GM12892 (cell line): ENCODE measurements around the gene FBXO8.
A peak's percentile ranks its signal among the peaks of the same experiment; 100 is the strongest.

Experiments
- DNase-seq: peaks from one replicate; pipeline ENCODE4 v3.0.0; 2011; ENCODE audit not compliant: insufficient read length
- FAIRE-seq: peaks from 2 replicates; lab custom pipeline; 2011; peaks lifted over from hg19 to GRCh38; lab: Jason Lieb, UNC
- POLR2A ChIP-seq: IDR thresholded peaks from 2 replicates; pipeline ENCODE4 v1.6.1; 2011; ENCODE audit warnings: low read depth, low read length, control low read depth
- POLR2AphosphoS5 ChIP-seq: IDR thresholded peaks from 2 replicates; pipeline ENCODE4 v1.6.1; 2011; ENCODE audit warnings: low read depth, low read length, control low read depth
- TAF1 ChIP-seq: IDR thresholded peaks from 2 replicates; pipeline ENCODE4 v1.6.1; 2011; ENCODE audit warnings: low read depth, mild to moderate bottlenecking, control low read depth, low read length, borderline replicate concordance

The FBXO8 gene

GRCh38 chr4:174230148-174230547 is 53.3 kb downstream of the FBXO8 start:
- DNase-seq (no peak), FAIRE-seq (no peak)
- TF ChIP-seq POLR2AphosphoS5 (no peak), TAF1 (no peak), POLR2A (no peak)

GRCh38 chr4:174228988-174229387 is 54.5 kb downstream of the FBXO8 start:
- TF ChIP-seq POLR2A: no peak

DNA sequence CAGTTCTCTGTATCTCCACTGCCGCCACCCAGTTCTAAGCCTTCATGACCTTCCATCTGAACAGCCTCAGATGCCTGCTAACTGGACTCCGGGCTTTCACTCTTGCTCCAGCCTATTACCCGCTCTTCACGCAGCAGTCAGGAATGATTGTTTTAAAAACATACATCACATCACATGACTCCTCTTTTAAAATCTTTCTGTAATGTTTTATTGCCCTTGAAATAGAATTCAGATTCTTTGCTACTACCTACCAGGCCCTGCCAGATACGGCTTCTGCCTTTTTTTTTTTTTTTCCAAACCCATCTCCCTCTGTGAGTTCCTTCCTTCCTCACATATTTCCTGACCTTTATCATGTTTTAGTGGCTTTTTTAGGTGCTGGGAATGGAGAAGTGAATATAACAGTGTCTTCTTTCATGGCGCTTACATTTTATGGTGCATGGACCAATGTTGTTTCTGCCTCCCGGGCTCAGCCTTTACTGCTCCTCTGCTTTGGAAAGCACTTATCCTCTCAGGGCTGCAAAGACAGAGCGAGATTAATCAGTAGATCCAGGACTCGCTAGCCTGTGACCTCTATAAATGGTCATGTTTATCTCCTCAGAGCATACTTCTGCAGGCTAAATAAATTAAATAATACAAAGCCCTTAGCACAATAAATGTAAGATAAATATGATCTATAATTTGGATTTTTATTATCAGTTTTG is 58.0 kb downstream of the FBXO8 start:
- FAIRE-seq (no peak), DNase-seq (no peak)
- TF ChIP-seq POLR2AphosphoS5 (no peak), TAF1 (no peak), POLR2A (no peak)

More at GRCh38 chr4:174228988-174229387, 54.5 kb downstream of the FBXO8 start:
- DNase-seq (no peak), FAIRE-seq (no peak)

DNA sequence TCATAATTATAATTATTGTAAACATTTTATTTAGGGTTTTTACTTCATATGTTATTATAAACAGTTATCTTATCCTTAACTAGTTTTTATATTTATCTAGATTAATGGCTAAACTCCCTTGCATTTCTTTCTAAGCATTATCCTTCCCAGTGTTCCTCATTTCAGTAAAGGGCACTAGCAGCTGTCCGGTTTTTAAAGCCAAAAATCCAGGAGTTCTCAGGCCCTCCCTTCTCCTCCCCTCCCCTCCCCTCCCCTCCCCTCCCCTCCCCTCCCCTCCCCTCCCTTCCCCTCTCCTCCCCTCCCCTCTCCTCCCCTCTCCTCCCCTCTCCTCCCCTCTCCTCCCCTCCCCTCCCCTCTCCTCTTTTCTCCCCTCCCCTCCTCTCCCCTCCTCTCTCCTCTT is 58.9 kb downstream of the FBXO8 start:
- DNase-seq (no peak), FAIRE-seq (no peak)
- TF ChIP-seq POLR2AphosphoS5 (no peak), POLR2A (no peak), TAF1 (no peak)

- no peak for DNase-seq
- peak; percentile 75 for FAIRE-seq
- TF ChIP-seq POLR2A (no peak), POLR2AphosphoS5 (no peak), TAF1 (no peak)
Observed at GRCh38 chr4:174222266-174222872, 61.1 kb downstream of the FBXO8 start.

DNA sequence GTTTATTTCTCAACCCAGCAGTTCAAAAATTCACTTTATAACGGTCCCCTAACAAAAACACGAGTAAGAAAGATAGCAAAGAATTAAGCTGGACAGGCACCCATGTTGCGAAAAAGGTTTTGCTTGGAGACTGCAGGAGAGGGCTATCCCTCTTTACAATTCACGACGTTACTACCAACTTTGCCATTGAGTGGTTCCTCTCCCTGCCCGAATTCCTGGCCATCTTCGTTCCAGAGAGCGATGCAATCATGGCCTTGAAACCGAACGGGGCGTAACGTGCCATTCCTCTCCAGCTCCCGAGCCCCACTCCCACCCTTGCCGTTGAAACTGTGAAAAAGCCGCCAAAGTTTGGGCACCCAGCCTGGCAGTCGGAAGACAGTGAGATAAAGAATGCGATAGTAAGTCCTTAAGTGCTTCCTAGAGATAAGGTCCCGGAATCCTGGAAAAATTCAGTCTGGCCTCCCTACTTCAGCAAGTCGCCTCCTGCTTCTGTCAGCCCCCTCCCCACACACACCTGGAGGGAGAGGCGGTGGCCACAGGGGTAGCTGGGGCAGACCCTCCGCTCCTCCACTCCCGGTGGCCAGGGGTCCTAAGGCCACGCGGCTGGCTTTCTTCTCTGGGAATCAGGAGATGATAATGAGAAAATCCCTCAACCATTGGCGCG is 65.2 kb downstream of the FBXO8 start:
- TF ChIP-seq TAF1: no peak
- FAIRE-seq: no peak
- DNase-seq: no peak

GRCh38 chr4:174217273-174218126 is 66.0 kb downstream of the FBXO8 start:
- FAIRE-seq: no peak
- no peak for TF ChIP-seq POLR2A
- no peak for TF ChIP-seq TAF1
- TF ChIP-seq POLR2AphosphoS5: no peak

GRCh38 chr4:174216799-174217272 is 66.6 kb downstream of the FBXO8 start:
- no peak for TF ChIP-seq TAF1
- TF ChIP-seq POLR2AphosphoS5: no peak
- TF ChIP-seq POLR2A: no peak
- DNase-seq (no peak), FAIRE-seq (no peak)

More at GRCh38 chr4:174217273-174218126, 66.0 kb downstream of the FBXO8 start:
- DNase-seq: no peak

- TF ChIP-seq TAF1 (no peak), POLR2A (no peak), POLR2AphosphoS5 (no peak)
- no peak for DNase-seq
- FAIRE-seq: no peak
Observed at GRCh38 chr4:174215961-174216680, 67.3 kb downstream of the FBXO8 start.

- DNase-seq (no peak), FAIRE-seq (no peak)
- no peak for TF ChIP-seq TAF1
- TF ChIP-seq POLR2A: no peak
- TF ChIP-seq POLR2AphosphoS5: no peak
Observed at GRCh38 chr4:174215057-174215456, 68.4 kb downstream of the FBXO8 start.

DNA sequence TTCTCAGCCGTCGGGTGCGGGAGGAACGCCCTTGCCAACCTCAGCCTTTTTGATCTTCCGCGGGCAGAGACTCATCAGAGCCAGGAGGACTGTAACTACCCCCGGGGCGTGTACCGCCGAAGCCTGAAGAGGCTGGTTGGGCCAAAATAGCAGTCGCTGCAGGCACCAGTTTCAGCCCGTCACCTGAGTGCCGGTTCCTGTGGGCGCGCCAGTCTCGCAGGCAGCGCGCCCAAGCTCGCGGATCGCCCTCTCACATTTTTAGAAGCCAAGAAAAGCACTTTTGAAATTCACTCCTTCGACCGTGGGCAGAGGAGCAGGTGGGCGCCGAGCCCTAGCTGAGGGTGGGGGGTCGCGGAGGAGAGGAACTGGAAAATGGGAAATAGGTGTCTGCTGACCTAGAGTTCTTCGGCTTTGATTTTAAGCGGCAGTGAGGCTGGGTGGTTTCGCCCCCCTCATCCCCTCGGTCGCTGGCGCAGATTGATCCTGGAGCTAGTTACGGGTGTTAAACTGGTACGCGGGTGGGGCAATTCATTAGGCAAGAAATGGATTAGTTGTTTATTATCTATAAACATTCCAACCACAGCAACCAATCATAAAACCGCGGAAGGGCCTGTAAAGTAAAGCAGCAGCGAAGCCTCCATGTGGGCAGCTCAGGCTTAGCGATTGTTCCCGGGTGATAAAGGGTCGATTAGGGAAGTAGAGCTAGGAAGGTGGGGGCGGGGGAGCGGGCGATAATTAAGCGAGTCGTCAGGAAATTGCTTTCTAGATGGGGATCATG is 69.2 kb downstream of the FBXO8 start:
- DNase-seq: no peak
- TF ChIP-seq TAF1 (no peak), POLR2A (no peak), POLR2AphosphoS5 (no peak)
- FAIRE-seq: no peak
